CD14-positive monocyte (primary cell): ENCODE results near the gene PPCS. TPM values are rescaled to one million over a fixed set of nuclear protein-coding genes. Genes with fewer than 3 reads are reported as not detected.

ENCODE experiments used
- DNase-seq, 3 donors: peaks; one replicate each; pipeline ENCODE4 v3.0.0-alpha.2; 2011 to 2022
- H2AFZ ChIP-seq: 2 replicates; pipeline ENCODE4 v1.6.0; 2012; ENCODE audit warnings: mild to moderate bottlenecking, low read depth, low read length, inconsistent platforms; ENCODE audit not compliant: insufficient read depth, poor library complexity, severe bottlenecking
- H3K27ac ChIP-seq, 2 donors: 1 replicate in 1 of 2; 2 replicates in 1 of 2; pipeline ENCODE4 v1.5.1; 2012 to 2013; ENCODE audit warnings: low read length in 2 of 2, control low read depth in 1 of 2, inconsistent platforms in 1 of 2, low read depth in 1 of 2, mild to moderate bottlenecking in 1 of 2
- H3K27me3 ChIP-seq, 2 donors: one replicate each; pipeline versions ENCODE4 v1.6.0 to v1.6.1; 2011 to 2013; ENCODE audit warnings: low read length in 2 of 2; ENCODE audit not compliant: control insufficient read depth in 2 of 2, insufficient read depth in 2 of 2
- H3K36me3 ChIP-seq, 2 donors: replicated peaks in 1 of 2; 1 replicate in 1 of 2; 2 replicates in 1 of 2; pipeline versions ENCODE4 v1.5.1 to v1.6.1; 2012 to 2013; ENCODE audit warnings: low read length in 2 of 2, control low read depth in 1 of 2, inconsistent platforms in 1 of 2, mild to moderate bottlenecking in 1 of 2; ENCODE audit not compliant: insufficient read depth in 2 of 2, control insufficient read depth in 1 of 2
- H3K4me1 ChIP-seq, 2 donors: 1 replicate in 1 of 2; 2 replicates in 1 of 2; pipeline versions ENCODE4 v1.5.1 to v1.6.1; 2012 to 2013; ENCODE audit warnings: low read length in 2 of 2, control low read depth in 1 of 2, inconsistent platforms in 1 of 2, mild to moderate bottlenecking in 1 of 2, moderate library complexity in 1 of 2; ENCODE audit not compliant: insufficient read depth in 2 of 2, control insufficient read depth in 1 of 2
- H3K4me2 ChIP-seq: replicated peaks from 2 replicates; pipeline ENCODE3; 2012; ENCODE audit warnings: low read length, moderate library complexity, mild to moderate bottlenecking; ENCODE audit not compliant: poor library complexity, severe bottlenecking; ENCODE audit errors: extremely low read depth
- H3K4me3 ChIP-seq, 3 experiments: fragments of 200-600 bp in 1 of 3; sonication (generic) in 1 of 3; replicated peaks in 1 of 3; 1 replicate in 2 of 3; 2 replicates in 1 of 3; pipeline ENCODE4 v1.5.1; 2011 to 2013; ENCODE audit warnings: low read length in 3 of 3, mild to moderate bottlenecking in 3 of 3, control low read depth in 2 of 3, low read depth in 2 of 3, inconsistent platforms in 1 of 3, moderate library complexity in 1 of 3
- H3K79me2 ChIP-seq: 2 replicates; pipeline ENCODE4 v1.6.0; 2012; ENCODE audit warnings: mild to moderate bottlenecking, control low read depth, inconsistent platforms, low read length, moderate library complexity; ENCODE audit not compliant: insufficient read depth
- H3K9ac ChIP-seq: 2 replicates; pipeline ENCODE4 v1.6.0; 2017; ENCODE audit warnings: low read length, mild to moderate bottlenecking; ENCODE audit not compliant: insufficient read depth, poor library complexity, severe bottlenecking
- H3K9me3 ChIP-seq, 2 donors: replicated peaks in 1 of 2; 1 replicate in 1 of 2; 2 replicates in 1 of 2; pipeline versions ENCODE4 v1.5.1 to v1.6.1; 2012 to 2013; ENCODE audit warnings: low read length in 2 of 2, control low read depth in 1 of 2; ENCODE audit not compliant: control insufficient read depth in 1 of 2, insufficient read depth in 1 of 2
- H4K20me1 ChIP-seq: 2 replicates; pipeline ENCODE4 v1.6.0; 2012; ENCODE audit warnings: mild to moderate bottlenecking, low read length, control low read depth, moderate library complexity; ENCODE audit not compliant: insufficient read depth
- H3K27ac Mint-ChIP-seq, 7 donors: one replicate each; pipeline ENCODE4 v1.8.0; 2020; ENCODE audit warnings: mild to moderate bottlenecking in 7 of 7, mixed read lengths in 7 of 7, moderate library complexity in 6 of 7, inconsistent platforms in 2 of 7
- H3K27me3 Mint-ChIP-seq, 3 donors: one replicate each; pipeline ENCODE4 v1.8.0; 2021 to 2022; ENCODE audit warnings: low read depth in 3 of 3, mild to moderate bottlenecking in 3 of 3, mixed read lengths in 3 of 3, moderate library complexity in 3 of 3, inconsistent platforms in 1 of 3
- H3K36me3 Mint-ChIP-seq, 2 donors: one replicate each; pipeline ENCODE4 v1.8.0; 2020; ENCODE audit warnings: mixed read lengths in 2 of 2, inconsistent platforms in 1 of 2, mild to moderate bottlenecking in 1 of 2
- H3K4me1 Mint-ChIP-seq: one replicate; pipeline ENCODE4 v1.8.0; 2020; ENCODE audit warnings: mild to moderate bottlenecking, mixed read lengths
- H3K4me3 Mint-ChIP-seq, 2 donors: one replicate each; pipeline ENCODE4 v1.8.0; 2020; ENCODE audit warnings: mild to moderate bottlenecking in 2 of 2, mixed read lengths in 2 of 2, moderate library complexity in 1 of 2
- H3K9me3 Mint-ChIP-seq, 7 donors: one replicate each; pipeline ENCODE4 v1.8.0; 2020 to 2022; ENCODE audit warnings: mixed read lengths in 7 of 7, mild to moderate bottlenecking in 6 of 7, moderate library complexity in 6 of 7, inconsistent platforms in 2 of 7
- WGBS: methylation state at CpG from one replicate; pipeline ENCODE4 v1.1.5; 2013; ENCODE audit warnings: missing lambda C conversion rate; ENCODE audit not compliant: insufficient coverage; 5-methylcytosine and 5-hydroxymethylcytosine counted together
- intact Hi-C, 2 donors: fragments of 100-400 bp; cut with micrococcal nuclease; formaldehyde crosslinking; loops; one replicate each; pipeline versions ENCODE4 v1.15.0 to v1.15.1; 2023
- polyA plus RNA-seq, 3 donors: library from polyadenylated mRNA; depleted of rRNA in 1 of 3; unstranded in 2 of 3; stranded (reverse) in 1 of 3; fragments of 300-500 nt in 2 of 3; fragments of >200 nt in 1 of 3; fragmentation: Illumina TruSeq in 2 of 3; gene quantifications; 1 replicate in 2 of 3; 2 replicates in 1 of 3; pipeline ENCODE4 v1.2.3, GENCODE V29; 2012 to 2021
- TF ChIP-seq, protein P1 (sequence below): fragments of 200-600 bp; IDR thresholded peaks from one replicate; pipeline ENCODE4 v1.8.0; 2022; ENCODE audit warnings: antibody characterized with exemption, mild to moderate bottlenecking

Gene PPCS
- polyA plus RNA-seq, 3 donors: 43.2 to 182 (median 176) TPM

GRCh38 chr1:42454403-42454802 lies 1.9 kb upstream of the PPCS start:
- no peak overlapping the region for H3K9ac ChIP-seq
- TF ChIP-seq, protein P1, sequence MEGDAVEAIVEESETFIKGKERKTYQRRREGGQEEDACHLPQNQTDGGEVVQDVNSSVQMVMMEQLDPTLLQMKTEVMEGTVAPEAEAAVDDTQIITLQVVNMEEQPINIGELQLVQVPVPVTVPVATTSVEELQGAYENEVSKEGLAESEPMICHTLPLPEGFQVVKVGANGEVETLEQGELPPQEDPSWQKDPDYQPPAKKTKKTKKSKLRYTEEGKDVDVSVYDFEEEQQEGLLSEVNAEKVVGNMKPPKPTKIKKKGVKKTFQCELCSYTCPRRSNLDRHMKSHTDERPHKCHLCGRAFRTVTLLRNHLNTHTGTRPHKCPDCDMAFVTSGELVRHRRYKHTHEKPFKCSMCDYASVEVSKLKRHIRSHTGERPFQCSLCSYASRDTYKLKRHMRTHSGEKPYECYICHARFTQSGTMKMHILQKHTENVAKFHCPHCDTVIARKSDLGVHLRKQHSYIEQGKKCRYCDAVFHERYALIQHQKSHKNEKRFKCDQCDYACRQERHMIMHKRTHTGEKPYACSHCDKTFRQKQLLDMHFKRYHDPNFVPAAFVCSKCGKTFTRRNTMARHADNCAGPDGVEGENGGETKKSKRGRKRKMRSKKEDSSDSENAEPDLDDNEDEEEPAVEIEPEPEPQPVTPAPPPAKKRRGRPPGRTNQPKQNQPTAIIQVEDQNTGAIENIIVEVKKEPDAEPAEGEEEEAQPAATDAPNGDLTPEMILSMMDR: no peak

DNA sequence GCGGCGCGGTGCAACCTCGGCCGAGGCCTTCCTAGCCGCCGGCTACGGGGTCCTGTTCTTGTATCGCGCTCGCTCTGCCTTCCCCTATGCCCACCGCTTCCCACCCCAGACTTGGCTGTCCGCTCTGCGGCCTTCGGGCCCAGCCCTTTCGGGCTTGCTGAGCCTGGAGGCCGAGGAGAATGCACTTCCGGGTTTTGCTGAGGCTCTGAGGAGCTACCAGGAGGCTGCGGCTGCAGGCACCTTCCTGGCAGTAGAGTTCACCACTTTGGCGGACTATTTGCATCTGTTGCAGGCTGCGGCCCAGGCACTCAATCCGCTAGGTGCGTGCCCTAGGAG lies 379 bp downstream of the PPCS start:
- H3K27ac Mint-ChIP-seq: peak overlapping the region; percentile 93 to 98 (median 95)
- 0% methylated on average over 23 of the region's 23 CpGs for WGBS
- intact Hi-C loops: loop anchor here in 1 of 2 donors (2.0 to 5.0 kb wide), 2 partner anchors 122 to 226 kb away; partner anchors contain the start of genes FOXJ3 and YBX1

More at GRCh38 chr1:42454403-42454802, 1.9 kb upstream of the PPCS start:
- 95% methylated on average over 4 of the region's 5 CpGs for WGBS
- Mint-ChIP-seq H3K4me1 (peaks cover 20% of the 10 kb centered on the region), H3K36me3 (peaks cover 18 to 23% of the 10 kb centered on the region in 2 donors), H3K27me3 (peaks cover 0 to 1% (median 0%) of the 10 kb centered on the region in 3 donors), H3K9me3 (no peaks in the 10 kb centered on the region), H3K4me3 (no peak overlapping the region), H3K27ac (no peak overlapping the region)
- H3K36me3 ChIP-seq: peaks cover 10 to 19% of the 10 kb centered on the region in 2 donors
- H4K20me1 ChIP-seq: no peaks in the 10 kb centered on the region
- H3K4me2 ChIP-seq: no peak overlapping the region
- peaks cover 14 to 28% of the 10 kb centered on the region in 2 donors for H3K4me1 ChIP-seq
- no peak overlapping the region for H3K4me3 ChIP-seq
- intact Hi-C loops: no loop called here
- no peak overlapping the region for H3K27ac ChIP-seq
- H3K27me3 ChIP-seq: no peaks in the 10 kb centered on the region
- no peak overlapping the region for H2AFZ ChIP-seq
- peaks cover 24% of the 10 kb centered on the region for H3K79me2 ChIP-seq
- DNase-seq: no peak
- no peaks in the 10 kb centered on the region for H3K9me3 ChIP-seq

More for the DNA sequence above, 379 bp downstream of the PPCS start:
- H3K9me3 Mint-ChIP-seq: no peaks in the 10 kb centered on the region
- peak; percentile 55 to 67 (median 62) for DNase-seq
- Histone ChIP-seq H3K4me3 (peak overlapping the region; percentile 64 to 91 (median 89)), H4K20me1 (no peaks in the 10 kb centered on the region), H3K79me2 (peaks cover 24% of the 10 kb centered on the region), H3K27me3 (no peaks in the 10 kb centered on the region), H3K9ac (peak overlapping the region; percentile 96), H3K4me1 (peaks cover 14 to 28% of the 10 kb centered on the region in 2 donors), H3K9me3 (no peaks in the 10 kb centered on the region), H3K27ac (peak overlapping the region; percentile 74 to 92), H3K36me3 (peaks cover 25 to 41% of the 10 kb centered on the region in 2 donors), H3K4me2 (peak overlapping the region; percentile 96), H2AFZ (peak overlapping the region; percentile 100)
- H3K4me1 Mint-ChIP-seq: peaks cover 23% of the 10 kb centered on the region
- peaks cover 0 to 2% (median 1%) of the 10 kb centered on the region in 3 donors for H3K27me3 Mint-ChIP-seq
- peaks cover 37 to 46% of the 10 kb centered on the region in 2 donors for H3K36me3 Mint-ChIP-seq
- H3K4me3 Mint-ChIP-seq: peak overlapping the region; percentile 92 to 96
- TF ChIP-seq, protein P1: no peak
